ENCODE results near the gene GIT2.
"Not testable (repeated sequence)": the region's sequence is repeated elsewhere in the genome, so short reads cannot be mapped to it uniquely, and the experiment has no call there.

Gene GIT2

DNA sequence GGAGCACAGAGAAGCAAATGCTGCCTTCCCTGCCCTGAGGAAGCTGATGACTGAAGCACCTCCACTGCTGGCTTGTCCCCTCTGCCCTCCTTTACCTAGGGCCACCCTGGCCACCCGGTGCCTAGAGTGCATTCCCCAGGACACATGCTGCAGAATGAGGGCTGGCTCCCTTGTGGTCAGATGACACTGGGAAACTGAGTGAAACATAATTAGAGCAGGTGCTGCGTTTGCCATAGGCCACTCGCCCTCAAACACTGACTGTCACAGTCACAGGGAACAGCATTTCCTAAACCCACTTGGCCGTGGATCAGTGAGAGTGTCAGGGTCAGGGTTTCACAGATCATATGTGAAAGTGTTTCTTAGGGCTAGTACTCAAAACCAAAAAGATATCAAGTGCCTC is 80.1 kb downstream of the GIT2 start:
- FAIRE-seq, result no peak

DNA sequence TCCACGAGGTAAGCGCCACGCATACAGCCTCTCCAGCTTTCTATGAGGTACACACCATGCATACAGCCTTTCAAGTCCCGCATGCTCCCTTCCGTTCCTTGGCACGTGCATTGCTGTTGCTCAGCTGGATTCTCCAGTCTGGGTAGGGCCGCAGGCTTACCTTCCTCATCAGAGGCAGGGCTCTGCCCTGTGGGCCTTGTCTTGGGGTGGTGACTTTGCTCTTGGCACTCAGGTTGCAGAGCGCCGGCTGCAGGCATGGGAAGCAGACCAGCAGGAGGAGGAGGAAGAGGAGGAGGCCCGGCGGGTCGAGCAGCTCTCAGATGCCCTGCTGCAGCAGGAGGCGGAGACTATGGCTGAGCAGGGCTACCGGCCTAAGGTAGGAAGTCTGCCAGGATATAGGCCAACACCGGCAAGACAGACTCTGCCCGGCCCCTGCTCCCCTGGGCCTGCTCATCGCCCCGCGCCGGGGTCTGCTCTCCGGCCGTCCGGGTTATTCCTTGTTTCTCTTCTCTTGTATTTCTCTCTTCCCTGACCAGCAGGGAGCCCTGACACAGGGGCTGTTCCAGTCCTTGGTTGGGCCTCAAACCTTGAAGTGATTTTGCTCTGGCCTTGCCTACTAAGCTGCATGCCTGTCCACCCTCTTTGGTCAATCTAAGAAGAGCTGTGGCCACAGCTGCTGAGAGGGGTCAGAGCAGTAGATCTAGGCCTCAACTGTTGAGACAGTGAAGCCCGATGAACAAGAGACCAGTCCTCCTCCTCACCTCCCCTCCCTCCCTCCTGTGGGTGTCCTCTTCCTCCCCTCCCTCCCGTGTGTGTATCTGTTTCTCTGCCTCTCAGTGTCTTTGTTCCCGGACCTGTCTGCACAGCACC is 80.8 kb downstream of the GIT2 start:
- no peak for FAIRE-seq

DNA sequence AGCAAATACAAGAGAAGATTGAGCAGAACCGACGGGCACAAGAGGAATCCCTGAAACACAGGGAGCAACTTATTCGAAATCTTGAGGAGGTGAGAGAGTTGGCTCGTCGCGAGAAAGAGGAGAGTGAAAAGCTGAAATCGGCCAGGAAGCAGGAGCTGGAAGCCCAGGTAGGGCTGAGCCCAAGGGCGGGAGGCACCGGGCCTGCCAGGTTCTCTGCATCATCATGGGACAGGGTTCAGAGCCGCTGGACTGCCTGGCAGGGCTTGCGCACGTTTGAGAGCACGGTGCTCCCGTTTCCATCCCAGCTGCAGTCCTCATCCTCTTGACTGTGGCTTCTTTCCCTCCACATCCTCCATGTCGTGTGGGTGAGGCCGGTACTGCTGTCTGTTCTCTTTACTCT is 81.7 kb downstream of the GIT2 start:
- no peak for FAIRE-seq

DNA sequence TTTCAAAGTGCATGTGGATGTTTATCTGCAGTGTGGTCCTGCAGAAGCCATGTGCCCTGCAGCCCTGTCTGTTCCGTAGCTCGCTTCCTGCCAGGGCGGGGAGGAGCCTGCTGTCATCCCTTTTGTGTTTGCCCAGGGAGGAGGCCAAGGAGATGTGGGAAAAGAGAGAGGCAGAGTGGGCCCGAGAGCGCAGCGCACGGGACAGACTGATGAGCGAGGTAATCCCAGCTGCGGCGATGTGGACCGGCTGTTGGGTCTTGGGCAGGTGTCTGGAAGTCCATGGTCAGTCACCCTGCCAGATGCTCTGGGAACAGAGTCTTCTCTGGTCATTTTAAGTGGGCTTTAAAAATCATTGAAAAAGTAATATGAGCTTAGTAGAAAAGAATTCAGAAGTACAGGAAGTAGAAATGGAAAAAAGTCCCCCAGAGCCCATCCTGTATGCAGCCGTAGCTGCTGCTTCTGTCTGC is 83.3 kb downstream of the GIT2 start:
- FAIRE-seq, result no peak

DNA sequence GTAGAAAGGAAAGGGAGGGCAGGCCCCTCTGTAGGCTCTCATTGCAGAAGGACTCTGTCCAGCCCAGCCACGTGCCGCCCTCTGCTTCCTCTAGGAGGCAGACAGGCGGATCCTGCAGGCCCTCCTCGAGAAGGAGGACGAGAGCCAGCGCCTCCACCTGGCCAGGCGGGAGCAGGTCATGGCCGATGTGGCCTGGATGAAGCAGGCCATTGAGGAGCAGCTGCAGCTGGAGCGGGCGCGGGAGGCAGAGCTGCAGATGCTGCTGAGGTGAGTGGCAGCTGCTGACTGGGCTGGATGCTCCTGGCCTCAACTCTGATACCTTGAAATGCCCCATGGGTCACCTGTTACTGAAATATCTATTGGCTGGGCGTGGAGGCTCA is 85.2 kb downstream of the GIT2 start:
- no peak for FAIRE-seq

DNA sequence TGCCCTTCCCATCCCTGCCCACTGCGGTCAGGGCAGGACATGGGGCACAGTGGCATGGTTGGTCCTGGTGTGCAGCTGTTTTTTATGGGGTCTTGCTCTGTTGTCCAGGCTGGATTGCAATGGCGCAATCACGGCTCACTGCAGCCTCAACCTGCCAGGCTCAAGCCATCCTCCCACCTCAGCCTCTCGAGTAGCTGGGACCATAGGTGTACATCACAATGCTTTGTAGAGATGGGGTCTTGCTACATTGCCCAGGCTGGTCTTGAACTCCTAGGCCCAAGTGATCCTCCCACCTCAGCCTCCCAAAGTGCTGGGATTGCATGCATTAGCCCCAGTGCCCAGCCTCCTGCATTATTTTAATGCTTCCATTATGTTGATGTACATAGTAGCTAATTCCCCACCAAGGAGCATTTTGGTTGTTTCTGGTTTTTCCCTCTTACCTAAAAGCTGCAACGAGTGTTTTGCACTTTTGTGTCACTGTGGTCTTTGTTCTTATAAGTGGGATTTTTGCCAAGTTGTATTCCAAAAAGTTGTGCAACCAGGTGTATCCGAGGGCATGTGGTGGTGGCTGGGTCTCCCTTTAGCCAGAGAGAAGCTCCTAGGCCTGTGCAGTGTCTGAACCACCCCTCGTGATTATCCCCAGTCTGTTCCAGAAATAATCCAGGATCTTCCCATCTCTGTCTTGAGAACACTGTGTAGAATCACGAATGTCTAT is 85.8 kb downstream of the GIT2 start:
- no peak for FAIRE-seq

DNA sequence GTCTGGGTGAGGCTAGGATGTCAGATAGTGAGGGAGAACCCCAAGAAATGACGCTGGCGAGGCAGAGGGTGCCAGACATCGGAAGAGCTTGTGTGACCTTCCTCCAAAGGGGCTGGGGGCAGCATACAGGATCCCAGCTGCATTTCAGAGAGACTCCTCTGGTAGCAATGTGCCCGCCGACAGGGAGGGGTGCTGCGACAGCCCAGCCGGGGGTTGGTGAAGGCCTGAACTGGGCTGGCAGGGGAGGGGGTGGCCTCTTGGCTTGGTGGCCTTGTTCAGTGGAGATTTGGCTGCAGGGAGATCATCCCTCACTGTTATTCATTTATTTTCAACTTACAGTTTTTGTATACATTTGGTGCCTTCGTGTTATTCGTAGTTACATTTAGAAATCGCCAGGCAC is 90.9 kb downstream of the GIT2 start:
- no peak for FAIRE-seq

DNA sequence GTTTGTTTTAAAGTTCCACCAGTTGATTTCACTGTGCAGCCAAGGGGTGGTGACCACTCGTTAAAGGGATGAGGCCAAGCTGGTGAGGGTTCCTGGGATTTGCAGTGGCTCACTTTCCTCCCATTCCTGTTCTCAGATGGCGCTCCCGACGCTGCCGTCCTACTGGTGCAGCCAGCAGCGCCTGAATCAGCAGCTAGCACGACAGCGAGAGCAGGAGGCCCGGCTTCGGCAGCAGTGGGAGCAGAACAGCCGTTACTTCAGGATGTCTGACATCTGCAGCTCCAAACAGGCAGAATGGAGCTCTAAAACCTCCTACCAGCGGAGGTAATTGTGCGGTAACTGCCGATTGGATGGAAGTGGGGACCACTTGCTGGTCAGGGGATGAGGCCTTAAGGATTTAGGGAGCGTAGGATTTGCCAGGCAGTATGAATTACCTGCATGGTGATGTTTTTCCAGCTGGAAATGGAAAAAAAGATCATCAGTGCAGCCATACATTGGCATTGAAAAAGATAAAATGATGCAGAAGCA is 93.2 kb downstream of the GIT2 start:
- FAIRE-seq, result no peak

DNA sequence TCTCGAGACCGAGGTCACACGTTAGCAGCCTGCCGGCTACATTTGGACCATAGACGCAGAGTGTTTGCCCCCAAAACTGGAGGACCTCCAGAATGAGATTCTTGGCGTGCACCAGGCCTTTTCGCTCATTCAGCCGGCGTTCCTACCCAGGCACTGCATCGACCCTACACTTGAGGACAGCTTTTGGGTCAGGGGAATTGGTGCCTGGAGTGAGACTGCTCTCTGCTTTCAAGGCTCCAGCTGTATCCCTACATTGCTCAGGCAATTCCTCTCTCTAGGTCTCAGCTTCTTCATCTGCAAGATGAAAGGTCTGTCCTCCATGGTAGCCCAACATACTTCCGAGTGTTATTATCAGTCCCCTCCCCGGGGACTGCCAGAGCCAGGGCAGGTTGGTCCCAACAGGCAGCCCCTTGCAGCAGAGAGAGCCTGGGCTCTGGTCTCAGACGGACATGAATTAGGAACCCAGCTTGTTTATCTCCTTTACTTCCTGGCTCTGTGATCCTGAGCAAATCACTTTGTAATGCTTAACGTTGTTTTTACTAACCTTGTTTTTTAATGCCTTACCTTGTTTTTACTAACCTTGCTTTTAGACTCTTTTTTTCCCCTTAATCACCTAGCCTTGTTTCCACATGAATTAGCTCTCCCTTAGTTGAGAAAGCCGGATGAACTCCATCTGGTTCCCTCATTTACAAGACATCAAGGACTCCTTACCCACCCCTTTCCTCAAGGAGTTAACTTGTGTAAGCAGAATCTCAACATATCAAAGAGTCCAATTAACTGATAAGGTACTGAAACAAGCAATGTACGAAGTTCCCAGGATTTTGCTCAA is 95.2 kb downstream of the GIT2 start:
- no peak for FAIRE-seq

DNA sequence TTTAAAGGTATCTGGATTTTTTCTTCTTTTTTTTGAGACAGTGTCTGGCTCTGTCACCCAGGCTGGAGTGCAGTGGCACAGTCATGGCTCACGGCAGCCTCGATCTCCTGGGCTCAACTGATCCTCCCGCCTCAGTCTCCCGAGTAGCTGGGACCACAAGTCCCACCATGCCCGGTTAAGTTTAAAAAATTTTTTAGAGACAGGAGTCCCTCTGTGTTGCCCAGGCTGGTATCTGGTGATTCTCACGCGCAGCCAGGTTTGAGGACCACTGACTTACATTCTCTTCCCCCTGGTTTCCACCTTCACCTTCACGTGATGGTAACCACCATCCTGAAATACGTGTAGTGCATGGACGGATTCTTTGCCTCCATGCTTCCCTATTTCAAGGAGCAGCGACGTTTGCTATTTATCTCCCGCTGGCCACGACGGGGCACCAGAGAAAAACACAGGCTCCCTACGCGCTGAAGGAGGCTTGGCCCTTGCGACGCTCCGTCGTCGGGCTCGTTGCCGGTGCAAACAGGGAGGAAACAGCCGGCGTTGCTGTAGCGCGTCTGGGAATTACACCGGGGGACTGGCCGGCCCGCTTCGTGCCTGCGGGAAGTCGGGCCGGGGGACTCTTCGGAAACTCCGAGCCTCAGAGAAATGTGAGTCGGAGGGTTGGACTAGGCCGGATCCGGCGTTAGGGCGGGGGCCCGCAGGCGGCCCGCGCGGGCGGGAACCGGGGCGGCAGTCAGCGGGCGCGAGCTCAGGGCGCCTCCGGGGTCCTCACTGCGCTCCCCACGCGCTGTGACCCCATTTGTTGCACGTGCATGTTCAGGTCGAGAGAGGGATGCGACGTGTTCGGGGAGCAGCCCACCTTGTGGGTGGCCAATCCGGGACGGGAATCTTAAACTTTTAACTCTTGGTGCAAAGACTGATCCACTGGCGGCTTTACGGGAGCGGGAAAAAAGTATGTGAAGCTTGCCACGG is 96.1 kb downstream of the GIT2 start, which contains the start of gene TCHP:
TCHP (plus strand) TSS at position 492 of the 969 bp plus-strand sequence. CDS start 2,753 bp downstream, outside the sequence.
- FAIRE-seq, result no peak

DNA sequence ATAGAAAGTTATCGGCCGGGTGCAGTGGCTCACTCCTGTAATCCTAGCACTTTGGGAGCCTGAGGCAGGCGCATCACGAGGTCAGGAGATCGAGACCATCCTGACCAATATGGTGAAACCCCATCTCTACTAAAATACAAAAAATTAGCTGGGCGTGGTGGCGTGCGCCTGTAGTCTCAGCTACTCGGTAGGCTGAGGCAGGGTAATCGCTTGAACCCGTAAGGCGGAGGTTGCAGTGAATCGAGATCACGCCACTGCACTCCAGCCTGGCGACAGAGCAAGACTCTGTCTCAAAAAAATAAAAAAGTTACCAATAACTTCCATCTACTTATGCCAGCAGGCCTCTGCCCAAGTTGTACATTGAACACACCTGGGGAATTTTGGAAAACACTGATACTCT is 96.8 kb downstream of the GIT2 start:
- not testable (repeated sequence) for FAIRE-seq

DNA sequence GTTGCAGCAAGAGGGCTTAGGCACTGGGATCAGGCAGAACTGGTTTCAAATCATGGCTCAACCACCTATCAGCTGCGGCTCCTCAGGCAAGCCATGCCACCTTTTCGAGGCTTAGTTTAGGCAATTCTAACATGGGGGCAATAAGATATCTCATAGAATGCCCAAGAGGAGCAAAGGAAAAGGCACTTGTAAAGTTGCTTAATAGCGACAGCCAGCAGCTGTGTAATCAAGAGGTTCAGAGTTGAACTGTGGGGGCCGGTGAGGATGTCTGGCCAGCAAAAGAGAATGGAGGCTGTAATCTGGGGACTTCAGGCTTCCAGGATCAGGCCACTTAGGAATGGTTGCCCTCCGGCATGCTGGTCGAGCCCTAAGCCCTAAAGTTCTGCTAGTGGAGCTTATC is 99.1 kb downstream of the GIT2 start:
- no peak for FAIRE-seq

DNA sequence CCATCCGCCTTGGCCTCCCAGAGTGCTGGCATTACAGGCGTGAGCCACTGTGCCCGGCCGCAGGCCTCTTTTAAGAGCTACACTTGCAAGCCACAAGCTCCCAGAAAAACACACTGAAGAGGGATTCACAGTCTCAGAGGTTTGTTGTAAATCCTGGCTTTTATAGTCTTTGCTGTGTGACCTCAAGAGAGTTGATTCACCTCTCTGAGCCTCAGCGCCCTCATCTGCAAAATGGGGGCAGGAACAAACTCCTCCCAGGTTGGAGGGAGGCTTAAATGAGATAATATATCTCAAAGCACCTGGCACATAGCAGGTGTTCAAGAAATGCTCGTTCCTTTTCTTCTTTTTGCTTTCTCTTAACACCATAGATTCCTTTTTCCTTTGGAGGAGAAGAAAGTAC is 100.0 kb downstream of the GIT2 start:
- FAIRE-seq, result no peak

DNA sequence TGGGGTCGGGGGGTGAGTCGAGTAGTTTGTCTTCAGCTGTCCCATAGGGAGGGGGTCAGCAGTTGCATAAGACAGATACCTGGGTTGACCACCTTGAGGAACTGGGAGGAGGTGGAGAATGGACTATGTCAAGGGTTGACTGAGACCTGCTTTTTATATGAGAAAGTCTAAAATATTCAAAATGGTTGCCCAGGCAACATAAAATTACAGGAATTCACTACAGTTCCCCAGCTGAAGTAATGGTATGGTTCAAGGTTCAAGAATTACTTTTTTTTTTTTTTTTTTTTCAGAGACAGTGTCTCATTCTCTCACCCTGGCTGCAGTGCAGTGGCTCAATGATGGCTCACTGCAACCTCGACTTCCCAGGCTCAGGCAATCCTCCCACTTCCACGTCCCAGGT is 101.2 kb downstream of the GIT2 start:
- FAIRE-seq, result no peak

DNA sequence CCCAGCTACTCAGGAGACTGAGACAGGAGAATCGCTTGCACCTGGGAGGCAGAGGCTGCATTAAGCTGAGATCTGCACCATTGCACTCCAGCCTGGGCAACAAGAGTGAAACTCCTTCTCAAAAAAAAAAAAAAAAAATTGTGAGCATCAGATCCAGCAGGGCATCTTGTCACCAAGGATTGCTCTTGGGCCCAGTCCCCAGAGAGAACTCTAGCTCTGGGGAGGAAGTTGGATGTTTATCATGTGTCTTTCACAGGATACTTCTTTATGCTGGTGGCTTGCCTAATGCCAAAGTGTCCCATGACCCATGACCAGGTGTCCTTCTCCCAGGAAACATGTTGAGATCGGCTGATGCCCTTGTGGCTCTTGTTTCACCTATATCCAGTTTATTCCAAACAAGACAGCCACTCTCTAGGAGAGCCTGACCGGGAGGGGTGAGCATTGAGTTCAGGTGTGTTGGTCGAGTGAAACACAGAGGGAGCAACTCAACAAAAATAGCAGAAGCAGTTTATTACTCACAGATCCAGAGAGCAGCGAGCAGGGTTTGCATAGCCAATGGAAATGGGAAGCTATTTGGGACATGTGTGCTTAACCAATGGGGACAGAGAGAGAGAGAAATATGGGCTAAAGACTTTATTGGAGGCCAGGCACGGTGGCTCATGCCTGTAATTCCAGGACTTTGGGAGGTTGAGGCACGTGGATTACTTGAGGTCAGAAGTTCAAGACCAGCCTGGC is 102.7 kb downstream of the GIT2 start:
- FAIRE-seq, result no peak

DNA sequence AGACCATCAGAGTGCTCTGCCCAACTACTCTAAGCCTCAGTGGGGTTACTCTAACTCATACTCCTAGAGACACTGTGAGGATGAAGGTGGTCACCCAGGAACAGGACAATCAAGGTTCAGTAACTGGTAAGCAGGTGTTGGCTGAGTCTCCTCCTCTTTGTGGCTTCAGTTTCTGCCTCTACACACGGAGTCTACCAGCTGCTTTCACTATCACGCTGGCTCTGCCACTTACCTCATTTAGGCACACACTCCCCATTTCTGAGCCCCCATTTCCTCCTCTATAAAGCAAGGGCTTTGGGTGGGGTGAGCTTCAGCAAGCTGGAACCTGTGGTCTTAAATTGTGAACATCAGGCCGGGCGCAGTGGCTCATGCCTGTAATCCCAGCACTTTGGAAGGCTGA is 103.4 kb downstream of the GIT2 start:
- no peak for FAIRE-seq

DNA sequence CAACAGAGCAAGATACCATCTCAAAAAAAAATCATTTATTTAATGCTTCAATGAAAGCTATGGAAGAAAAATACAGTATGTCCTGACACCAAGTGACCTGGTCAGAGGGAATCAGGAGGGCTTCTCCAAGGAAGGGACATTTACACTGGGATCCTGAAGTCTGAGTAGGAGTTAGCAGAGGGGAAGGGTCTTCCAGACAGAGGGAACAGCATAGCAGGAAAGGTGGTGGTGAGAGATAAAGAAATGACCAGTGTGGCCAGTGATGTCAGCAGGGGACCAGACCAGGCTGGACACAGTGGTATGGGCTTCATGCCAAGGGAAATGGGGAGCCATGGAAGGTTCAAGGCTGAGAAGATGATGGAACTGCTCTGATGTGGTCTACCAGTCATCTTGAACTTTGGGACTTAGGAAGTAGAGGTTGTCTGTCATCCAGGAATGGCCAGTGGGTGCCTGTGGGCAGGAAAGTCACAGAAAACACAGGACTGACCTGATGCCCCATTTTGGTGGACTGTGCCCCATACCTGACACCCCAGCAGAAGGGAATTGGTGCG is 103.9 kb downstream of the GIT2 start:
- FAIRE-seq, result no peak

DNA sequence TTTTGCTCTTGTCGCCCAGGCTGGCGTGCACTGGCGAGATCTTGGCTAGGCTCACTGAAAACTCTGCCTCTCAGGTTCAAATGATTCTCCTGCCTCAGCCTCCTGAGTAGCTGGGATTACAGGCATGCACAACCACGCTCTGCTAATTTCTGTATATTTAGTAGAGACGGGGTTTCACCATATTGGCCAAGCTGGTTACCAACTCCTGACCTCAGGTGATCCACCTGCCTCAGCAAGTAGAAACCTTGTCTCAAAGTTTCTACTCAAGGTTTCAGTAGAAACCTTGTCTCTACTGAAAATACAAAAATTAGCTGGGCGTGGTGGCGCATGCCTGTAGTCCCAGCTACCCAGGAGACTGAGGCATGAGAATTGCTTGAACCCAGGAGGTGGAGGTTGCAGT is 104.4 kb downstream of the GIT2 start:
- not testable (repeated sequence) for FAIRE-seq

DNA sequence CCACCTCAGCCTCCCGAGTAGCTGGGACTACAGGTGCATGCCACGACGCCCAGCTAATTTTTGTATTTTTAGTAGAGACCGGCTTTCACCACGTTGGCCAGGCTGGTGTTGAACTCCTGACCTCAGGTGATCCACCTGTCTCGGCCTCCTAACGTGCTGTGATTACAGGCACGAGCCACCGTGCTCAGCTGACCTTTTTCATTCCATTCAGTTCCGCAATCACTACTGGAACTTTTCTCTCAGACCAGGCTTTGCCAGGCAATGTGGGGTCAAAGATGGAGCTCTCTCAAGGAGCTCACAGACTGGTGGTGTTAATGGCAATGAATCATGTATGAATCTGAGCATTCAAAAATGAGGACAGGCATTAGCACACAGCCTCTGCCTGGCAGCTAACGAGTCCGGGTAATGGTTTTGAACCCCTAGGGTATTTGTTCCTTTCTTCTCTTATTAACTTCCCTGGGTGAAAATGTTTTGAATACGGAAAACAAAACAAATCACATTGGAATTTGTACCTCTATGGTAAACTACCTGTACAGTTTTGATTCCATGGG is 105.5 kb downstream of the GIT2 start:
- no peak for FAIRE-seq

All from endometrium (tissue), 2 donors.